Fibroblast of pulmonary artery (primary cell): ENCODE data around the gene DMPK.

Experiments
- DNase-seq: peaks from one replicate; pipeline ENCODE4 v3.0.0-alpha.2; 2010; ENCODE audit warnings: low read depth
- H3K4me3 ChIP-seq: replicated peaks from 2 replicates; pipeline ENCODE4 v1.5.1; 2011; ENCODE audit warnings: low read depth, mild to moderate bottlenecking, control low read depth, low read length, moderate library complexity
- CTCF ChIP-seq: IDR thresholded peaks from 2 replicates; pipeline ENCODE4 v1.5.1; 2011; ENCODE audit warnings: mild to moderate bottlenecking, control low read depth, low read length, inconsistent platforms; ENCODE audit errors: missing control alignments

Gene DMPK

GRCh38 chr19:45772912-45773311, 9.4 kb downstream of the DMPK start:
- no peak for DNase-seq
- H3K4me3 ChIP-seq = no peak overlapping the region
- TF ChIP-seq CTCF = no peak

GRCh38 chr19:45772130-45772840, 10.0 kb downstream of the DMPK start:
- TF ChIP-seq CTCF = no peak
- DNase-seq = no peak
- H3K4me3 ChIP-seq = no peak overlapping the region

GRCh38 chr19:45771311-45771933, 10.9 kb downstream of the DMPK start:
- TF ChIP-seq CTCF = no peak
- DNase-seq = no peak
- no peak overlapping the region for H3K4me3 ChIP-seq

- peak; percentile 62 for TF ChIP-seq CTCF
- peak overlapping the region; percentile 65 for H3K4me3 ChIP-seq
- peak; percentile 99 for DNase-seq
These were observed 11.8 kb downstream of the DMPK start for GRCh38 chr19:45770192-45771101.

- TF ChIP-seq CTCF = no peak
- H3K4me3 ChIP-seq = peak overlapping the region; percentile 65
- DNase-seq = peak; percentile 52
These were observed 12.5 kb downstream of the DMPK start for GRCh38 chr19:45769821-45770191.

- TF ChIP-seq CTCF = no peak
- H3K4me3 ChIP-seq = peak within 1 kb of the TSS; percentile 84
- DNase-seq = peak; percentile 99
These were observed 13.1 kb downstream of the DMPK start, which contains the start of gene SIX5 for GRCh38 chr19:45768984-45769782. TSS of gene SIX5 (minus strand) at chr19:45769252. CDS start at chr19:45768844, 408 bp downstream.
